ENCODE results near the gene ADGRG1.

The ADGRG1 gene

GRCh38 chr16:57606147-57606846 lies 22.1 kb upstream of the ADGRG1 start:
- TF ChIP-seq CTCF (IDR thresholded peaks at IDR 0.05; ENCODE audit: insufficient read depth, low read depth, low read length, missing control alignments), result no peak

GRCh38 chr16:57606847-57607501 lies 21.5 kb upstream of the ADGRG1 start:
- H3K4me3 ChIP-seq (ENCODE audit: low read depth, low read length), result no peak overlapping the region
- no peak for TF ChIP-seq CTCF (IDR thresholded peaks at IDR 0.05; ENCODE audit: insufficient read depth, low read depth, low read length, missing control alignments)
- no peak for DNase-seq (ENCODE audit: low read depth)

More at GRCh38 chr16:57606147-57606846, 22.1 kb upstream of the ADGRG1 start:
- H3K4me3 ChIP-seq (ENCODE audit: low read depth, low read length), result no peak overlapping the region
- DNase-seq (ENCODE audit: low read depth), result no peak

- no peak overlapping the region for H3K4me3 ChIP-seq (ENCODE audit: low read depth, low read length)
- TF ChIP-seq CTCF (IDR thresholded peaks at IDR 0.05; ENCODE audit: insufficient read depth, low read depth, low read length, missing control alignments), result no peak
- DNase-seq (ENCODE audit: low read depth), result no peak
These were observed 20.6 kb upstream of the ADGRG1 start for GRCh38 chr16:57607676-57608461.

- DNase-seq (ENCODE audit: low read depth), result no peak
- H3K4me3 ChIP-seq (ENCODE audit: low read depth, low read length), result no peak overlapping the region
- TF ChIP-seq CTCF (IDR thresholded peaks at IDR 0.05; ENCODE audit: insufficient read depth, low read depth, low read length, missing control alignments), result no peak
These were observed 19.8 kb upstream of the ADGRG1 start for GRCh38 chr16:57608462-57609113.

- H3K4me3 ChIP-seq (ENCODE audit: low read depth, low read length), result peak overlapping the region; percentile 4
- peak; percentile 96 for DNase-seq (ENCODE audit: low read depth)
- peak; percentile 30 for TF ChIP-seq CTCF (IDR thresholded peaks at IDR 0.05; ENCODE audit: insufficient read depth, low read depth, low read length, missing control alignments)
These were observed 18.7 kb upstream of the ADGRG1 start for GRCh38 chr16:57609541-57610401.

- no peak for DNase-seq (ENCODE audit: low read depth)
- H3K4me3 ChIP-seq (ENCODE audit: low read depth, low read length), result no peak overlapping the region
- no peak for TF ChIP-seq CTCF (IDR thresholded peaks at IDR 0.05; ENCODE audit: insufficient read depth, low read depth, low read length, missing control alignments)
These were observed 17.8 kb upstream of the ADGRG1 start for GRCh38 chr16:57610611-57611010.
